ENCODE results near the gene MAPK8. TPM values are rescaled to one million over a fixed set of nuclear protein-coding genes. Genes with fewer than 3 reads are reported as not detected.
A peak's percentile ranks its signal among the peaks of the same experiment; 100 is the strongest.

Gene MAPK8
- total and polyA plus RNA-seq, 9 of the 15 experiments (the other 6 are each of a cell fraction or from before 2014, with no cell fraction given) = 6.4 to 159 (median 71.0) TPM

DNA sequence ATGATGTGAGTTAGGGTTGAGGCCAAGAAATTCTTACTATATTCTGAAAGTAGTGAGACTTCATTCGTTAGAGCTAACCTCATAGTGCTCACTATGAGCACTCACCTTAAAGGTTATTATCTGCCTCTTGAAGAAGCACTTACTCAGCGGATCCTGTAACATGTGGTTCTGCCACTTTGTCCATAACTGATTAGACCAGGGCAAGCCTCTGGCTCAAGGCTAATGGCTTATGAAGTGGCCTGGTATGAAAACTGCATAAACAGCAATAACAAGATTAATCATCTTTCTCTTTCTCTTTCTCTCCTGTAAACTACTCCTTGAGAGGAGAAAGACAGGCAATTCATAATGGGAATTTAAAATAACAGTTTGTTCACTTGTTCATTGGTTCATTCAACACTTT is 82.8 kb downstream of the MAPK8 start:
- Histone ChIP-seq H3K4me3 (no peak overlapping the region), H2AFZ (ENCODE audit: low read depth, low read length) (no peak overlapping the region), H3K9me1 (ENCODE audit: control insufficient read depth, insufficient read depth, low read length) (no peaks in the 10 kb centered on the region), H3K36me3 (ENCODE audit: control insufficient read depth, insufficient read depth, low read length) (no peaks in the 10 kb centered on the region; the same call in 2 of the 3 replicates), H3K9ac (ENCODE audit: insufficient read depth in 1 of 2, low read depth in 2 of 2, low read length in 2 of 2) (peak overlapping the region in 1 of 2 experiments; percentile 14; a peak in 1 of 4 replicates), H4K20me1 (replicated peaks; ENCODE audit: control insufficient read depth, insufficient read depth, low read length) (no peaks in the 10 kb centered on the region), H3K4me1 (replicated peaks in 1 of 2; ENCODE audit: control insufficient read depth in 2 of 2, insufficient read depth in 2 of 2, low read length in 2 of 2) (peaks cover 6 to 48% of the 10 kb centered on the region in 2 experiments), H3K4me2 (ENCODE audit: insufficient read depth, low read length) (no peak overlapping the region), H3K79me2 (ENCODE audit: control insufficient read depth, insufficient read depth, low read length) (peaks cover 84% of the 10 kb centered on the region), H3K27ac (ENCODE audit: extremely low read depth, low read depth, low read length) (peak overlapping the region; percentile 34; the same call in 2 of the 3 replicates), H3K27me3 (ENCODE audit: control insufficient read depth in 2 of 2, insufficient read depth in 2 of 2, low read length in 2 of 2) (no peaks in the 10 kb centered on the region), H3K9me3 (replicated peaks; ENCODE audit: control insufficient read depth, insufficient read depth, low read depth, low read length) (no peaks in the 10 kb centered on the region)
- in situ Hi-C loops (cut with MboI) (no loop called here), intact Hi-C loops (cut with micrococcal nuclease) (no loop called here)
- ATAC-seq (peak; percentile 77), FAIRE-seq (peak; percentile 65), DNase-seq (ENCODE audit: extremely low read depth in 1 of 4, low spot score in 3 of 4) (peak in 2 of 4 experiments; percentile 33 to 71)
- ChIA-PET CTCF (ENCODE audit: low intra/inter-chr PET ratio) (no interaction called here), POLR2A (interaction anchor here (0.6 to 1.5 kb wide), 3 partner anchors 15 to 756 kb away, joined by 3 to 4 read pairs (median 3); no protein-coding TSS in a partner anchor)
- WGBS (ENCODE audit: insufficient coverage, low coverage, missing lambda C conversion rate) = 5% methylated on average over 2 of the region's 2 CpGs
- BruUV-seq (replicated peaks) = no TSS peak
- TF ChIP-seq NFE2 (IDR thresholded peaks at IDR 0.05; ENCODE audit: low read depth) = peak; percentile 25; the same call in 1 of the 2 replicates
- TF ChIP-seq ARID1B (IDR thresholded peaks at IDR 0.05) = peak; percentile 55; the same call in 1 of the 2 replicates
- TF ChIP-seq, protein P1, sequence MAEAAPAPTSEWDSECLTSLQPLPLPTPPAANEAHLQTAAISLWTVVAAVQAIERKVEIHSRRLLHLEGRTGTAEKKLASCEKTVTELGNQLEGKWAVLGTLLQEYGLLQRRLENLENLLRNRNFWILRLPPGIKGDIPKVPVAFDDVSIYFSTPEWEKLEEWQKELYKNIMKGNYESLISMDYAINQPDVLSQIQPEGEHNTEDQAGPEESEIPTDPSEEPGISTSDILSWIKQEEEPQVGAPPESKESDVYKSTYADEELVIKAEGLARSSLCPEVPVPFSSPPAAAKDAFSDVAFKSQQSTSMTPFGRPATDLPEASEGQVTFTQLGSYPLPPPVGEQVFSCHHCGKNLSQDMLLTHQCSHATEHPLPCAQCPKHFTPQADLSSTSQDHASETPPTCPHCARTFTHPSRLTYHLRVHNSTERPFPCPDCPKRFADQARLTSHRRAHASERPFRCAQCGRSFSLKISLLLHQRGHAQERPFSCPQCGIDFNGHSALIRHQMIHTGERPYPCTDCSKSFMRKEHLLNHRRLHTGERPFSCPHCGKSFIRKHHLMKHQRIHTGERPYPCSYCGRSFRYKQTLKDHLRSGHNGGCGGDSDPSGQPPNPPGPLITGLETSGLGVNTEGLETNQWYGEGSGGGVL (CRISPR knock-in tag; IDR thresholded peaks at IDR 0.05) = no peak
- TF ChIP-seq ZNF41 (CRISPR knock-in tag; conservative IDR thresholded peaks at IDR 0.05) = no peak
- peak; percentile 85 for TF ChIP-seq C11orf30 (IDR thresholded peaks at IDR 0.05; ENCODE audit: low read depth)
- TF ChIP-seq RCOR1 (IDR thresholded peaks at IDR 0.05; ENCODE audit: borderline replicate concordance in 1 of 2, low read depth in 2 of 2, low read length in 2 of 2) = 0 out of 4 replicates have a peak, but pooled peaks of 1 of the 2 experiments have one; percentile 41
- TF ChIP-seq FOSL1 (tag; conservative IDR thresholded peaks at IDR 0.05) = no peak
- TF ChIP-seq CBFA2T2 (conservative IDR thresholded peaks at IDR 0.05) = peak; percentile 26; the same call in 1 of the 2 replicates
- TF ChIP-seq, protein P2, sequence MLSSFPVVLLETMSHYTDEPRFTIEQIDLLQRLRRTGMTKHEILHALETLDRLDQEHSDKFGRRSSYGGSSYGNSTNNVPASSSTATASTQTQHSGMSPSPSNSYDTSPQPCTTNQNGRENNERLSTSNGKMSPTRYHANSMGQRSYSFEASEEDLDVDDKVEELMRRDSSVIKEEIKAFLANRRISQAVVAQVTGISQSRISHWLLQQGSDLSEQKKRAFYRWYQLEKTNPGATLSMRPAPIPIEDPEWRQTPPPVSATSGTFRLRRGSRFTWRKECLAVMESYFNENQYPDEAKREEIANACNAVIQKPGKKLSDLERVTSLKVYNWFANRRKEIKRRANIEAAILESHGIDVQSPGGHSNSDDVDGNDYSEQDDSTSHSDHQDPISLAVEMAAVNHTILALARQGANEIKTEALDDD (IDR thresholded peaks at IDR 0.05) = peak; percentile 40; the same call in 1 of the 2 replicates
- TF ChIP-seq CREBBP (IDR thresholded peaks at IDR 0.05; ENCODE audit: low read depth, low read length) = no peak
- peak; percentile 66 for TF ChIP-seq MAFF (IDR thresholded peaks at IDR 0.05; ENCODE audit: low read length)
- TF ChIP-seq, protein P3, sequence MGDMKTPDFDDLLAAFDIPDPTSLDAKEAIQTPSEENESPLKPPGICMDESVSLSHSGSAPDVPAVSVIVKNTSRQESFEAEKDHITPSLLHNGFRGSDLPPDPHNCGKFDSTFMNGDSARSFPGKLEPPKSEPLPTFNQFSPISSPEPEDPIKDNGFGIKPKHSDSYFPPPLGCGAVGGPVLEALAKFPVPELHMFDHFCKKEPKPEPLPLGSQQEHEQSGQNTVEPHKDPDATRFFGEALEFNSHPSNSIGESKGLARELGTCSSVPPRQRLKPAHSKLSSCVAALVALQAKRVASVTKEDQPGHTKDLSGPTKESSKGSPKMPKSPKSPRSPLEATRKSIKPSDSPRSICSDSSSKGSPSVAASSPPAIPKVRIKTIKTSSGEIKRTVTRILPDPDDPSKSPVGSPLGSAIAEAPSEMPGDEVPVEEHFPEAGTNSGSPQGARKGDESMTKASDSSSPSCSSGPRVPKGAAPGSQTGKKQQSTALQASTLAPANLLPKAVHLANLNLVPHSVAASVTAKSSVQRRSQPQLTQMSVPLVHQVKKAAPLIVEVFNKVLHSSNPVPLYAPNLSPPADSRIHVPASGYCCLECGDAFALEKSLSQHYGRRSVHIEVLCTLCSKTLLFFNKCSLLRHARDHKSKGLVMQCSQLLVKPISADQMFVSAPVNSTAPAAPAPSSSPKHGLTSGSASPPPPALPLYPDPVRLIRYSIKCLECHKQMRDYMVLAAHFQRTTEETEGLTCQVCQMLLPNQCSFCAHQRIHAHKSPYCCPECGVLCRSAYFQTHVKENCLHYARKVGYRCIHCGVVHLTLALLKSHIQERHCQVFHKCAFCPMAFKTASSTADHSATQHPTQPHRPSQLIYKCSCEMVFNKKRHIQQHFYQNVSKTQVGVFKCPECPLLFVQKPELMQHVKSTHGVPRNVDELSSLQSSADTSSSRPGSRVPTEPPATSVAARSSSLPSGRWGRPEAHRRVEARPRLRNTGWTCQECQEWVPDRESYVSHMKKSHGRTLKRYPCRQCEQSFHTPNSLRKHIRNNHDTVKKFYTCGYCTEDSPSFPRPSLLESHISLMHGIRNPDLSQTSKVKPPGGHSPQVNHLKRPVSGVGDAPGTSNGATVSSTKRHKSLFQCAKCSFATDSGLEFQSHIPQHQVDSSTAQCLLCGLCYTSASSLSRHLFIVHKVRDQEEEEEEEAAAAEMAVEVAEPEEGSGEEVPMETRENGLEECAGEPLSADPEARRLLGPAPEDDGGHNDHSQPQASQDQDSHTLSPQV (IDR thresholded peaks at IDR 0.05) = peak; percentile 72
- TF ChIP-seq ZNF316 (IDR thresholded peaks at IDR 0.05) = peak; percentile 94
- TF ChIP-seq EP300 (IDR thresholded peaks at IDR 0.05; ENCODE audit: low read length) = peak; percentile 13; the same call in 1 of the 2 replicates
- no peak for TF ChIP-seq RBM39 (optimal IDR thresholded peaks at IDR 0.05; ENCODE audit: low read depth, low read length)
- no peak for TF ChIP-seq NR4A1 (CRISPR knock-in tag; IDR thresholded peaks at IDR 0.05)
- TF ChIP-seq NR4A1 (tag; IDR thresholded peaks at IDR 0.05) = no peak
- peak; percentile 47; the same call in 1 of the 2 replicates for TF ChIP-seq DPF2 (IDR thresholded peaks at IDR 0.05)

Measured in K562 (cell line).